ENCODE data around the gene KIAA1549. TPM values are rescaled to one million over a fixed set of nuclear protein-coding genes. Genes with fewer than 3 reads are reported as not detected.

The KIAA1549 gene
- total RNA-seq, 1 donor from 2014 or later = 5.7 TPM

GRCh38 chr7:138890499-138891445 lies 90.4 kb downstream of the KIAA1549 start:
- no peaks in the 10 kb centered on the region for H3K27me3 ChIP-seq
- DNase-seq (no peak), ATAC-seq (no peak)
- H3K9me3 ChIP-seq = no peaks in the 10 kb centered on the region
- H3K4me3 ChIP-seq = no peak overlapping the region
- H3K36me3 ChIP-seq = no peaks in the 10 kb centered on the region
- intact Hi-C loops (cut with DNase I) = no loop called here
- peaks cover 5% of the 10 kb centered on the region for H3K4me1 ChIP-seq
- no peak overlapping the region for H3K27ac ChIP-seq
- TF ChIP-seq CTCF (IDR thresholded peaks at IDR 0.05) = no peak

GRCh38 chr7:138889582-138890498 lies 91.3 kb downstream of the KIAA1549 start:
- no peak for TF ChIP-seq CTCF (IDR thresholded peaks at IDR 0.05)
- intact Hi-C loops (cut with DNase I) = loop anchor here (10.0 kb wide), 1 partner anchor 185 kb away; no protein-coding TSS in a partner anchor
- DNase-seq = no peak
- Histone ChIP-seq H3K4me1 (peaks cover 5% of the 10 kb centered on the region), H3K27me3 (no peaks in the 10 kb centered on the region), H3K27ac (no peak overlapping the region), H3K9me3 (no peaks in the 10 kb centered on the region), H3K36me3 (no peaks in the 10 kb centered on the region), H3K4me3 (no peak overlapping the region)
- no peak for ATAC-seq

- Histone ChIP-seq H3K4me3 (no peak overlapping the region), H3K36me3 (no peaks in the 10 kb centered on the region), H3K27ac (no peak overlapping the region), H3K9me3 (no peaks in the 10 kb centered on the region), H3K27me3 (no peaks in the 10 kb centered on the region), H3K4me1 (peaks cover 5% of the 10 kb centered on the region)
- intact Hi-C loops (cut with DNase I) = loop anchor here (10.0 kb wide), 1 partner anchor 187 kb away; no protein-coding TSS in a partner anchor
- ATAC-seq = no peak
- no peak for DNase-seq
- no peak for TF ChIP-seq CTCF (IDR thresholded peaks at IDR 0.05)
Observed at GRCh38 chr7:138887872-138888656, 93.1 kb downstream of the KIAA1549 start.

GRCh38 chr7:138887085-138887710 lies 94.0 kb downstream of the KIAA1549 start:
- no peak for DNase-seq

More at GRCh38 chr7:138887085-138887710, 94.0 kb downstream of the KIAA1549 start:
- H3K36me3 ChIP-seq = no peaks in the 10 kb centered on the region
- intact Hi-C loops (cut with DNase I) = loop anchor here (10.0 kb wide), 1 partner anchor 188 kb away; no protein-coding TSS in a partner anchor
- ATAC-seq = no peak
- H3K27me3 ChIP-seq = no peaks in the 10 kb centered on the region
- H3K27ac ChIP-seq = no peak overlapping the region
- no peak for TF ChIP-seq CTCF (IDR thresholded peaks at IDR 0.05)
- H3K4me3 ChIP-seq = no peak overlapping the region
- peaks cover 5% of the 10 kb centered on the region for H3K4me1 ChIP-seq
- H3K9me3 ChIP-seq = no peaks in the 10 kb centered on the region

Data from upper lobe of right lung (tissue), 1 donor.